Measurements from ENCODE around the gene ARL13B.

DNA sequence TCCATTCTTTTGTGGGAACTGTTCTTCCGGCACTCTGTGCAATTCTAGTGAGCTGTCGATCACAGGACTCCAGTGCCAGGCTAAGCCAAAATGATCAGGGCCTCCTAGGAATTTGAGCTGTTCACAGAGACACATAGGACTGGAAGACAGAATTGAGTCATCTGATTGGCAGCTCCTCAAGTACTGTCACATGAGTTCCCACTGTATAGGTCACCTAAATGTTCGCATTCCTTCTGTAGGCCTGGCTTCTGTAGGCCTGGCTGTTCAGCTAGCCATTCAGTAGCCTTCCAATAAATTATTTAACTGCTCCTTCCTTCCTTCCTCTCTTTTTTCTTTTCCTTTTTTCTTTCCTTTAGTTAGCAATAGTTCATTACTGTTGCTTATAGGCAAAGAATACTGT is 10.5 kb upstream of the ARL13B start:
- TF ChIP-seq CTCF (IDR thresholded peaks at IDR 0.05; ENCODE audit: control extremely low read depth in 1 of 3, insufficient read depth in 1 of 3, low read depth in 1 of 3, low read length in 3 of 3) (no peak), RXRA (IDR thresholded peaks at IDR 0.05; ENCODE audit: insufficient read depth, low read depth, low read length) (no peak), JUN (IDR thresholded peaks at IDR 0.05; ENCODE audit: low read depth, low read length) (no peak), SIN3A (conservative IDR thresholded peaks at IDR 0.05 in 1 of 2, IDR thresholded peaks at IDR 0.05 in 1 of 2; ENCODE audit: low read depth in 1 of 2, low read length in 2 of 2) (no peak), GABPA (IDR thresholded peaks at IDR 0.05; ENCODE audit: borderline replicate concordance, insufficient read depth, low read length) (no peak), BRCA1 (IDR thresholded peaks at IDR 0.05; ENCODE audit: low read depth, low read length) (no peak), RAD21 (IDR thresholded peaks at IDR 0.05 in 1 of 2, conservative IDR thresholded peaks at IDR 0.05 in 1 of 2; ENCODE audit: low read depth in 2 of 2, low read length in 2 of 2) (no peak), EZH2 (IDR thresholded peaks at IDR 0.05; ENCODE audit: low read depth, low read length, severe bottlenecking) (no peak), POLR2AphosphoS5 (IDR thresholded peaks at IDR 0.05; ENCODE audit: low read depth, low read length) (no peak), EP300 (IDR thresholded peaks at IDR 0.05; ENCODE audit: borderline replicate concordance in 1 of 2, low read depth in 2 of 2, low read length in 2 of 2) (no peak)
- TF ChIP-seq, protein P1, sequence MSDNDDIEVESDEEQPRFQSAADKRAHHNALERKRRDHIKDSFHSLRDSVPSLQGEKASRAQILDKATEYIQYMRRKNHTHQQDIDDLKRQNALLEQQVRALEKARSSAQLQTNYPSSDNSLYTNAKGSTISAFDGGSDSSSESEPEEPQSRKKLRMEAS (IDR thresholded peaks at IDR 0.05): no peak
